COLO829 (cell line): Measurements from ENCODE around the gene GJE1.
"Not testable (repeated sequence)": the region's sequence is repeated elsewhere in the genome, so short reads cannot be mapped to it uniquely, and the experiment has no call there.

Experiments
- DNase-seq: peaks from one replicate; pipeline ENCODE4 v3.0.0; 2012; ENCODE audit warnings: low spot score

The GJE1 gene, protein sequence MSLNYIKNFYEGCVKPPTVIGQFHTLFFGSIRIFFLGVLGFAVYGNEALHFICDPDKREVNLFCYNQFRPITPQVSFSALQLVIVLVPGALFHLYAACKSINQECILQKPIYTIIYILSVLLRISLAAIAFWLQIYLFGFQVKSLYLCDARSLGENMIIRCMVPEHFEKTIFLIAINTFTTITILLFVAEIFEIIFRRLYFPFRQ

DNA sequence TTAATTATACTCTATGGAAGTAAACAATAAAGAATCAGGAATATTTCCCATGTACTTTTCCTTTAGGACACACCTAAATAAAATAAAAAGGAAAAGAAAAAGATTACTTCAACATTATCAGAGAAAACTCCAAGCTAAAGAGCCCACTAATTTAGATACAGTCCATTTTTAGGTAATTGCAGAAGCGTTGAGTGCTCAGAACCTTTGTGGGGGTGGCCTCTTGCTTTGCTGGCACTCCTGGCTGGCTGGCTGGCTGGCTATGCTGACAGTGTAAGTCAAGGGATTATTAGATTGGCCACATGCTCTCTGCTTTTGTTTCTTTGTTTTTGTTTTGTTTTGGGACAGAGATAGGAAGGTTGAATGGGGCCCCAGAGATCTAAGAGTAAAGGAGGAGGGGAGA is at the start of gene GJE1:
Gene GJE1, plus strand, starts transcription at position 301 of the 400 bp plus-strand sequence. CDS start 234 bp downstream, outside the sequence.
- no peak for DNase-seq

DNA sequence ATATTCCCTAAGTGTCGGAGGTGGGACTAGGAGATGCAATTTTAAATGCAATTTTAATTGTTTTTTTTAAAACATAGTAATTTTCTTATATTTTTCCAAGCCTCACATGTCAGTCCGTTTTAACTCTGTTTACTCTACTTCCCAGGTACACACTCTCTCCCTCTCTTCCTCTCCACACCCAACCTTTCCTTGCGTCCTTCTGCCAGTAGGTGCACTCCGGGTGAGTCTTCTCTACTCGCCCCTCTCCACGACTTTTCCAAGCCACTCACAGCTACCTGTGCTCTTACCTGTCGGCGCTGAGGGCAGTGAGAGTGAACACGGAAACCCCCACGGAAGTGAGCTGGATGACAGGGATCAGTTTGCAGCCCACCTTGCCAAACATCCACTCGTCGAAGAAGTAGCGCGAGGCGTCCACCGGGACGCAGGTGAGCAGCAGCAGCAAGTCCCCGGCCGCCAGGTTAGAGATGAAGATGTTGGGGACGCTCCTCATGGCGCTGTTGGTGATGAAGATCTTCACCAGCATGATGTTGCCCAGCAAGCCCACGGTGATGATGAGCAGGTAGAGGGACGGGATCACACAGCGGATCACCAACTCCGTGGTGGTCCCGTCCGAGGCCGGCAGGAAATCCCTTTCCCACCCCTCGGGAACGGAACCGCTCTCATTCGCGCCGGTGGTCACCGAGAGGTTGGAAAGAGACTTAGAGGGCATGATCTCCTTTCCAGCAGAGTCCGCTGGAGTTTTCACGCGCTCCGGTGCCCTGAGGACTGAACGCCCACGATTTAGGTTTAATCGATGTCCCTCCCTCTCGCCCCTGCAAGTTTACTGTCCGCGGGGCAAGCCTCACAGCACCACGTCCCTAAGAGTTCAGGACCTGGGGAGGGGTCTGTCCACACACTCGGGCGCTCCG is 44.5 kb upstream of the GJE1 start:
- no peak for DNase-seq

DNA sequence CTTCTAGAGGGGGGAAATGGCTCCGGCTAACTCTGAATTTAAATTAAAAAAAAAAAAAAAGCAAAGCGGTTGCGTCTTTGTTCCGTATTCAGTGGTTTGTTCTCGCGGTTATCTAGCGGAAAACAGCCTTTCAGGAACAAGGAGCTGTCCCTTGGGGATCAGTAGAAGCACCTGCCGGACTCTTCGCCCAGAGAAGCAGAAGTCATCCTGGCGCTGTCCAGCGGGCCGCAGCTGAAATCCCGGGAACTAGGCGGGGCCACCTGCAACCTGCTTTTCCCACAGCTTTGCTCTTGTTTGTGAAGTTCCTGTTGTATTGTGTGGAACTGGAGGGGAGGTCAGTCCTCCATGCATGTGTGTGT is 43.9 kb upstream of the GJE1 start:
- DNase-seq, result peak; percentile 18

DNA sequence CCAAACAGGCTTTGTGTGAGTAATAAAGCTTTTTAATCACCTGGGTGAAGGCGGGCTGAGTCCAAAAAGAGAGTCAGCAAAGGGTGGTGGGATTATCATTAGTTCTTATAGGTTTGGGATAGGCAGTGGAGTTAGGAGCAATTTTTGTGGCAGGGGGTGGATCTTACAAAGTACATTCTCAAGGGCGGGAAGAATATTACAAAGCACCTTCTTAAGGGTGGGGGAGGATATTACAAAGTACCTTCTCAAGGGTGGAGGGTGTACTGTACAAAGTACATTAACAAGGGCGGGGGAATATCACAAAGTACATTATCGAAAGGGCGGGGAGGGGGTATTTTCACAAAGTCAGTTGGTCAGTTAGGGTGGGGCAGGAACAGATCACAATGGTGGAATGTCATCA is 27.9 kb upstream of the GJE1 start:
- DNase-seq, result not testable (repeated sequence)

DNA sequence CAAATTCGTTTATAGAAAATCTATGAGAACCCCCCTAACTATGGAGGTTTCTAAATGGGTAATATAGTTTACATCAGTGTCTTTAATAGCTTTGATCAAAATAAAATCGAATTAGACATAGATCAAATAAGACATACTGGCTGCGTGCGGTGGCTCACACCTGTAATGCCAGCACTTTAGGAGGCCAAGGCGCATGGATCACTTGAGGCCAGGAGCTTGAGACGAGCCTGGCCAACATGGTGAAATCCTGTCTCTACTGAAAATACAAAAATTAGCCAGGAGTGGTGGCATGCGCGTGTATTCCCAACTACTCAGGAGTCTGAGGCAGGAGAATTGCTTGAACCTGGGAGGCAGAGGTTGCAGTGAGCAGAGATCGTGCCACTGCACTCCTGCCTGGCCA is 21.9 kb upstream of the GJE1 start:
- DNase-seq, result not testable (repeated sequence)

DNA sequence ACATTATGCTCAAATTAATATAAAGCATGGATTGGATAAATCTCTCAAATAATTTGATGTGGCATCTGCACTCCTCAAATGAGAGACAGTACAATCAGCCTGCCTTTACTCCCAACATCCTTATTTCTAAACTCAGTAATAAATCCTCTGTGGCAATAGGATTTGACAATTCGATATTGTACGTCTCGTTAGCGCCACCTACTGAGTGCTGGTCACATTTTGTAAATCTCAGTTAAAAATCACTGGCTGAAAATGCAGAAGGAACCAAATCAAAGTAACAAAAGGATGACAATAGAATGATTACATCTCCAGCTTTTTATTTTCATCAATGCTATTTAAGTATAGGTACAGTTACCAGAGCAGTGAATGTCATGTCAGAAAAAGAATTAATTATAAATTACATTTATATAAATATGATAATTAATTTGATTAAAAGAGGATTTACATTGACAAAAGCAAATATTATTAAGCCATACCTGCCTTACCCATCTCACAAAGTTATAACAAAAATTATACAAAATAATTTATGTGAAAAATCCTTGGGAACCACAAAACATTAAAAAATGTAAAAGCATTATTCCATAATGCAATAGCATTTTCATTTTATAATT is 20.2 kb upstream of the GJE1 start:
- peak; percentile 68 for DNase-seq

DNA sequence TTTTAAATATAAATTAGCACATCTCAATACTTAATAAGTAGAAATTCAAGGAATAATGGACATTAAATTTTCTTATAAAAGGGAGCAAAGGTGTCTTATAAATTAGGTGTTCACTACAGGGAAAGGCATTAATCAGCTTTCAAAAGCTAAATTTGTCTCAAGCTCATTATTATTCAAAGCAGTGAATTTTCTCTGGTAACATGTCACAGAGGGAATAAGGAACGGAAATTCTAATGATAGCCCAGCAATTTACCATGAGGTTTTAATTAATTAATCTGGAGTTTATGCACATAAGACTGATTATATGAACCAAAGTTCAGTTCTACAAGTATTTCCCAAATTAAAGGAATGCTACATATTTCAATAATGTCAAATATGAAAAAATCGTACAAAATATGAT is 15.4 kb upstream of the GJE1 start:
- no peak for DNase-seq

DNA sequence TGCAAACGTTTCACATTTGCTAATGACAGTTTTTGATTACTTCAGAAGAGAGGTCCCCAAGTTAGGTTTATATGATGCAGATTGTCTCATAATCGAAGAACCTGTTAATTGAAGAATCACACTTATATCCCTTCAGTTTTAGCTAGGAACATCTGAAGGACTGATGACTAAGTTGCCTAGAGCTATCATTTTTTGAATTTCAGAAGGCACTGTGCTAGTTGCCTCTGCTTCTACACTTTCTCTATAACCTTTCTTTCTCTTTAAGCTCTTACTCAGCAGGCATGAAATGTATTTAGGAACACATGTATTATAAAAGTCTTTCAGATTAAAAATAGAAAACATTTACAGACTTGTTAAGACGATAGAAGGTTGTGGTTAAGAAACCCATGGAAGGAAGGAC is 14.4 kb upstream of the GJE1 start:
- no peak for DNase-seq

DNA sequence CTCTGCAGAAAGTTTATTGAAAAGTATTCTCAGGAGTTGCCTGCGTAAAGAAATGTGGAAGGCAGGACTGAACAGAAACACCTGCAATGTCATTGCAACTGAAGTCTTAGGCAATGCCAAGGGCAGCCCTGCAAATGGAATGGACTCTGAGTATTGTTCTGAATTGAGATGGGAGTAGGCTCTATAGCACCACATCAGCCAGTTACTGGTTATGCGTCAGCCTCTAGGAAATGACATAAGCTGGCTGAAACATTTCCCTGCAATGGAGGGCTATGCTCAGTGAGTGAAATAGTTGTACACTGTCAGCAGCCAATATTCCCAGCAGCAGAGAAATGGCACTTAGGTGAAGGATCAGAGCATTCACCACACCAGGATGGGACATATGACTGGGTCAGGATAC is 13.8 kb upstream of the GJE1 start:
- DNase-seq, result no peak

DNA sequence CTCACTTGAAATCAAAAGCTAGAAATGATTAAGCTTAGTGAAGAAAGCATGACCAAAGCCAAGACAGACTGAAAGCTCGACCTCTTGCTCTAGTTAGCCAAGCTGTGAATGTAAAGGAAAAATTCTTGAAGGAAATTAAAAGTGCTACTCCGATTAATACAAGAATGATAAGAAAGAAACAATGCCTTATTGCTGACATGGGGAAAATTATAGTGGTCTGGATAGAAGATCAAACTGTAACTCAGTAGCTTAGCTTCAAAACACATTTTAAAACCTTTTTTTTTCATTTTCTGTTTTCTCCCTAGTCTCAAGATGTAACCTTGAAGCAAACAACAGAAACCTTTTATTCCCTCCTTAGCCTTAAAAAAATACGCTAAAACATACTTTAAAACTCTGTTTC is 11.4 kb upstream of the GJE1 start:
- DNase-seq, result no peak

DNA sequence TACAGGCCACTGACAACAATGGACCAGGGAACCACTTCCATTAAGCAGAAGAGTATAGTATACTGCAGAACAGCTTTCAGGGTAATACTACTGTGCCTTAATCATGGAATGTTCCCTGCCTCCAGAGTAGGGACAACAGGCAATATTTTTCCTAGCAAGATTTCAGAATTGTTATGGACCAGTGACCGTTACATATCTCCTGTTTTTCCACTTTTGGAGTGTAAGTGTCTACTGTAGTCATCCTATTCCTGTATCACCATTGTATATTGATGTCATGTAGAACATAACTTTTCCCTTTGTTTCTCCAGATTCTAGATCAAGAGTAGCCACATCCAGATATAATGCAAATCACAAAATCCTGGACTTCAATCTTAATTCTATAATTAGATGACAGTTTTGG is 1.9 kb upstream of the GJE1 start:
- DNase-seq, result no peak

DNA sequence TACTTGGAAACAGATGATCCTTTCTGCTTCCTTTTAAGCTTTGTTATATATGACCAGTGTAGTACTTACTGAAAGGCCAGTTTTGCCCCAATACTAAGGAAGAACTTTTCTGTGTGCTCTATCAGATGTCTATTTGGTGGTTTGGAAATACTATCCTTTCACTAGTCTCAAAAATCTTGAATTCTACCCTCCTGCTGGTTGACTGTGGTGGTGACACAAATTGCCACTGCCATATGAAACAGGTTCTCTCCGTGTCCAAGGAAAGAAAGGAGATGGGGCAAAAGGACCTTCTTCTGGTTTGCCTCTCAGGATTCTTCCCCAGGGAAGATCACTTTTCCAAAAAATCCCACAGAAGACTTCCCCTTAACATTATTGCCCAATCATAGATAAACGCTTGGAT is 6.2 kb downstream of the GJE1 start:
- no peak for DNase-seq

DNA sequence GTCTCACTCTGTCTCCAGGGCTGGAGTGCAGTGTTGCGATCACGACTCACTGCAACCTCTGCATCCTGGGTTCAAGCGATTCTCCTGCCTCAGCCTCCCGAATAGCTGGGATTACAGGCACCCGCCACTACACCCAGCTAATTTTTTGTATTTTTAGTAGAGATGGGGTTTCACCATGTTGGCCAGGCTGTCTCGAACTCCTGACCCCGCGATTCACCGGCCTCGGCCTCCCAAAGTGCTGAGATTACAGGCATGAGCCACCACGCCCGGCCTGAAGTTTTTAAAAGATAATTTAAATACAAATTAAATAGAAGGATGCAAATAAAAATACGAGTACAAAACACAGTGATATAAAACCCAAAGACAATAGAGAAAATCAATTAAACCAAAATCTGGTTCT is 8.8 kb downstream of the GJE1 start:
- DNase-seq, result not testable (repeated sequence)

DNA sequence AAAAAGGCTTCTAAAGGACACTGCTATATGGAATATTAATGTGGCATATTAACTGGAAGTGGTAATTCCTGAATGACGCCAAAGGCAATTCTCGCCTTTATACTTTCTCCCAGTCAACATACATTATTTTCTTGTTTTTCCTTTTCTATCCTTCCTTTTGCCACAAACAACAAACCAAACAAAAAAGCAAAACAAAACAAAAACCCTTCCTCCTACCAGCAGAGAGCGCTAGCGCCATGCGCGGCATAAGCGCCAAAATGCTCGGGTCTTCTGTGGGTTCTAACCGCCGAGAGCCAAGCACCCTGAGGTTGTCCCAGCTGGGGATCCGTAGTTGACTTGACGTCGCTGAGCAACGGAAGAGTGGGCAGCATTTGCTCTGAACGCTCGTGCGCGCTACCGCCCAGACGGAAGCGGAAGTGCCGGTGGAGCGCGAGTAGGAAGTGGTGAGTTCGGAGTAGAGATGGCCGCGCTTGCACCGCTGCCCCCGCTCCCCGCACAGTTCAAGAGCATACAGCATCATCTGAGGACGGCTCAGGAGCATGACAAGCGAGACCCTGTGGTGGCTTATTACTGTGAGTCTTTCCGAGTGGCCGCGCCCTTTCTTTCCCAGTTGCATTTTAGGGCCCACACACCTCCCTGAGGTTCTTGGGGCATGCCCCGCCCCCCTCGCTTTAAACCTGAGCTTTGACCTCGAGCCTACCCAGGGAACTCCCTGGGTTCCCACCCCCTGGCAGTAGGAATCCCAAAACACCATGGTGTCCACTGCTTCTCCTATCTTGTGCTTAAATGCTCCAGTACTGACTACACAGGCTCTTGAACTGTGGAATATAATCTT is 14.3 kb downstream of the GJE1 start, which contains the start of the genes NMBR and VTA1:
Gene NMBR, minus strand, starts transcription at position 295 of the 835 bp plus-strand sequence. CDS start 58,464 bp downstream, outside the sequence.
Gene VTA1, plus strand, starts transcription at position 436 of the 835 bp plus-strand sequence. Its CDS starts 25 bp downstream, at position 461.
- DNase-seq, result peak; percentile 94

DNA sequence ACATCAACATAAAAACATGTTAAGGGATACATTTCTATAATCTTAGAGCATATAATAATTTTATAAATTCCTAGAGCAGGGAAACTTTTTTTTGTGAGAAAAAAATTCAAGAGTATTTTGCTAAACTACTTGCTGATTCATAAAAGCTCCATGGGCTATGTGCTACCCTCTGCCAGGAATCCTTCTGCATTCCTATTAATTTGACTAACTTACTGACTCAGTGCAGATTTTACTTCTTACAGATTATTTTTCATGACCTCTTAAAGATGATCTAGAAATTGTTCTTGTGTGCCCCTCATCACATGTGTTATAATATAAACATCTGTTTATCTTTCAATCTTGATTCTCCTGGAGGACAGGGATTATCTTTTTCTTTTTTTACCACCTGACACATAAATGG is 20.0 kb downstream of the GJE1 start:
- DNase-seq, result no peak

DNA sequence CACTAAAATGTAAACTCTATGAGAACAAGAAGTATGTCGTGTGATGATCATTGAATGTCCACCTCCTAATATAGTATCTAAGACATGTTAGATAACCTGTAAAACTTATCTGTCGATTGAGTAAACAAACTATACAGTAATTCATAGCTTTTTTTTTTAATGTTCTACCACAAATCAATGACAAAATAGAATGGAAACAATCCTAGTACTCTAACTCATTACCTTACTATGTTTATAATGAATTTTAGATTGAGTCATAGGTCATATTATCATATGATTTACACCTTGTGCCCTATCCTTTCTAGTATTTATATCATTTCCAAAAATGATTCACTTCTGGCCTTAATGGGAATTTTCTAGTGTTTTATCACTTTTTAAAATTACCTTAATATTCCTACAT is 20.5 kb downstream of the GJE1 start:
- no peak for DNase-seq

DNA sequence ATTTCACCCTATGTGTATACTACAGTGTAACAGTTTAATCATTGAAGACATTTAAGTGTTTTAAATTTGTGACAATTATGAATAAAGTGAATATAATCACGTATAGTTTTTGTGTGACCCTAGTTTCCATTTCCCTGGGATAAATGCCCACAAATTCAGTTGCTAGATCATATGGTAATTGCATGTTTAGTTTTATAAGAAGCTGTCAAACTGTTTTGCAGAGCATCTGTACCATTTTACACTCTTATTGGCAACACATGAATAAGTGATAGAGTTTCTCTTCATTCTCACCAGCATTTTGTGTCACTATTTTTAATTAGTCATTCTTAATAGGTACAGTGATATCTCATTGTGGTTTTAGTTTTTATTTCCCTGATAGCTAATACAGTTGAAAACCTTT is 21.6 kb downstream of the GJE1 start:
- no peak for DNase-seq

DNA sequence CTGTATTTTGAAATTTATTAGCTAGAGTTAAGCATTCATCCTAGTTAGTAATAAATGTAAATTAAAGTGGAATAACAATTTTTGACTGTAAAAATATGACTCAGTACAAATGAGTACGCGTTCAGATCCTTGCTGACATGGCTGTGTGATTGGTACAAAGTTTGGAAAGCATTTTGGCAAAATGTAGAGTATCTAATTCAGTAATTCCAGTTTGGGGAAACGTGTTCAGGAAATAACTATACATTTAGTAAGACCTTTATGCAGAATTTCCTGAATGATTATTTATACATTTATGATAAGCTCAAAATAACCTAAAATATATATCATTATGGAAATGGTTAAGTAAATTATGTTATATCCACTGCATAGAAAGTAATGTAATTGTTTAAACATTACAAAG is 22.4 kb downstream of the GJE1 start:
- no peak for DNase-seq

DNA sequence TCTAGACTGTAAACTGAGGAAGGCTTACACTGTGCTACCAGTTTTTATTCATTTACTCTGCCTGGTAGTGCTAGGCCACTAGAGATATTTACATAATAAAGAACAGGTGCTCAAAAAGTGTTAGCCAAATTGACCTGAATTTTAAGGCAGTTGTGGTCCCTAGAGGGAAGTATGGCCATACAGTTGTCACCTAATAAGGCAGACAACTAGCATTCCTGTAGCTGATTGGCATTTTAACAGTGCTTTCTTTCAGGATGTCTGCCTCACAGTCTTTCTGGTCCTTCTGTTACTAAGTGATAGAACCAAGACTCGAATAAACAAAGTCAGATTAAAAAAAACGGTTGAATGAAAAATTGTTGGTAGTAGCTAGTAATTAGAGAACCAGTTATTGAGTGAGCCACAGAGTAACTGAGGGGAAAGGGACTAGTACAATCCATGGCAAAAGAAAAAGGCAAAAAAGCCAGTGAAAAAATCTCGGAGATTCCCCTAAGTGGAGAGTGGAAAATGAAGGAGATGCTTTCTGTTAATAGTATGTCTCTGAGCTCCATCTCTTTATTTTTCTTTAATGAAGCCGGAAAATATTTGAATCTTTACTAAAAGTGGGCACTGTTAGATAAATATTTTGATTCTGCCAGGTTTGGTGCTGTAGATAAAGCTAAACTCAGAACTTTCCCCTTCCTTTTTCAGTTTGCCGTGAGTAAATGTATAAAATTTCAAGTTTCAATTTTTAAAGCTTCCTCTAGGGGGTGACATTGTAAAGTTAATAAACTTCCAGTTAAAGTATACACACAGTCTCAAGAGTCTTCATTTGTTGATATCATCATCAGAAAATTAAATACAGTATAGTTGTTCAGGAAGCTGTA is 23.4 kb downstream of the GJE1 start:
- DNase-seq, result peak; percentile 26

DNA sequence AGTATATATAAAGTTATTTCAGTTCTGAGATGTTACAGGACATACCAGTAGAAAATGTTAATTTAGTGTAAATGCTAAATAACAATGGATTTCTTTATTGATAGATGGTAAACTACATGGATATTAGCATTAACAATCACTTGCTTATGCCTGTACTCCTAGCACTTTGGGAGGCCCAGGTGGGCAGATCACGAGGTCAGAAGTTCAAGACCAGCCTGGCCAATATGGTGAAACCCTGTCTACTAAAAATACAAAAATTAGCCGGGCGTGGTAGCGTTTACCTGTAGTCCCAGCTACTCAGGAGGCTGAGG is 24.0 kb downstream of the GJE1 start:
- not testable (repeated sequence) for DNase-seq

DNA sequence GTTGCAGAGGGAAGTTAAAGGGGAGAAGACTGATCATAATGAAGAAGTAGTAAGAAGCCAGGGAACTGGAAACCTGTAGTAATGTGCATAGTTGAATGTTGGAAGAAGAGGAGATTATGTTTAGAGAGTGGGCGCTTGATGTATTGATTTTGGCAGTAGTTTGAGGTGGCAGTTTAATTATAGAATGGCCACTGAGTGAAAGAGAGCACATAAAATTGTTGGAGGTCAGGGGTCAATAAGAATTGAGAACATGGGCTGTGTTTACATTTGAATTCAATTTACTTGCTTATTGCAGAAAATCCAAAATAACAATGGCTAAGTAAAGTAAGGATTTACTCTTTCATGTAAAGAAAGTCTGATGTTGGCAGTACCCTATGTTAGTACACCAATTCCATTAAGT is 30.1 kb downstream of the GJE1 start:
- DNase-seq, result no peak
